ENCODE results near the gene SLC2A11. TPM values are rescaled to one million over a fixed set of nuclear protein-coding genes. Genes with fewer than 3 reads are reported as not detected.

SLC2A11 gene
- total and polyA plus RNA-seq, 9 of the 15 experiments (the other 6 are each of a cell fraction or from before 2014, with no cell fraction given) = 0.44 to 2.7 (median 2.1) TPM

- peak; percentile 87 for TF ChIP-seq REST (IDR thresholded peaks at IDR 0.05; ENCODE audit: borderline replicate concordance)
- TF ChIP-seq REST (CRISPR knock-in tag; IDR thresholded peaks at IDR 0.05; ENCODE audit: low read depth) = no peak
- no peak for TF ChIP-seq C11orf30 (IDR thresholded peaks at IDR 0.05; ENCODE audit: low read depth)
- peak; percentile 55 for TF ChIP-seq ARID1B (IDR thresholded peaks at IDR 0.05)
- no peak for TF ChIP-seq PRPF4 (IDR thresholded peaks at IDR 0.05; ENCODE audit: insufficient read depth, low read depth, low read length, poor library complexity, severe bottlenecking)
- TF ChIP-seq MCM5 (IDR thresholded peaks at IDR 0.05; ENCODE audit: low read depth) = no peak
- TF ChIP-seq, protein P1, sequence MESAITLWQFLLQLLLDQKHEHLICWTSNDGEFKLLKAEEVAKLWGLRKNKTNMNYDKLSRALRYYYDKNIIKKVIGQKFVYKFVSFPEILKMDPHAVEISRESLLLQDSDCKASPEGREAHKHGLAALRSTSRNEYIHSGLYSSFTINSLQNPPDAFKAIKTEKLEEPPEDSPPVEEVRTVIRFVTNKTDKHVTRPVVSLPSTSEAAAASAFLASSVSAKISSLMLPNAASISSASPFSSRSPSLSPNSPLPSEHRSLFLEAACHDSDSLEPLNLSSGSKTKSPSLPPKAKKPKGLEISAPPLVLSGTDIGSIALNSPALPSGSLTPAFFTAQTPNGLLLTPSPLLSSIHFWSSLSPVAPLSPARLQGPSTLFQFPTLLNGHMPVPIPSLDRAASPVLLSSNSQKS (CRISPR knock-in tag; IDR thresholded peaks at IDR 0.05) = no peak
- TF ChIP-seq XRCC5 (IDR thresholded peaks at IDR 0.05; ENCODE audit: low read depth, low read length) = no peak
- TF ChIP-seq DNMT1 (IDR thresholded peaks at IDR 0.05) = no peak
- no peak for TF ChIP-seq SRSF9 (IDR thresholded peaks at IDR 0.05; ENCODE audit: borderline replicate concordance, low read depth, low read length)
- TF ChIP-seq, protein P2, sequence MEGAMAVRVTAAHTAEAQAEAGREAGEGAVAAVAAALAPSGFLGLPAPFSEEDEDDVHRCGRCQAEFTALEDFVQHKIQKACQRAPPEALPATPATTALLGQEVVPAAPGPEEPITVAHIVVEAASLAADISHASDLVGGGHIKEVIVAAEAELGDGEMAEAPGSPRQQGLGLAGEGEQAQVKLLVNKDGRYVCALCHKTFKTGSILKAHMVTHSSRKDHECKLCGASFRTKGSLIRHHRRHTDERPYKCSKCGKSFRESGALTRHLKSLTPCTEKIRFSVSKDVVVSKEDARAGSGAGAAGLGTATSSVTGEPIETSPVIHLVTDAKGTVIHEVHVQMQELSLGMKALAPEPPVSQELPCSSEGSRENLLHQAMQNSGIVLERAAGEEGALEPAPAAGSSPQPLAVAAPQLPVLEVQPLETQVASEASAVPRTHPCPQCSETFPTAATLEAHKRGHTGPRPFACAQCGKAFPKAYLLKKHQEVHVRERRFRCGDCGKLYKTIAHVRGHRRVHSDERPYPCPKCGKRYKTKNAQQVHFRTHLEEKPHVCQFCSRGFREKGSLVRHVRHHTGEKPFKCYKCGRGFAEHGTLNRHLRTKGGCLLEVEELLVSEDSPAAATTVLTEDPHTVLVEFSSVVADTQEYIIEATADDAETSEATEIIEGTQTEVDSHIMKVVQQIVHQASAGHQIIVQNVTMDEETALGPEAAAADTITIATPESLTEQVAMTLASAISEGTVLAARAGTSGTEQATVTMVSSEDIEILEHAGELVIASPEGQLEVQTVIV (CRISPR knock-in tag; IDR thresholded peaks at IDR 0.05; ENCODE audit: borderline replicate concordance) = no peak
- TF ChIP-seq TFAP4 (CRISPR knock-in tag; IDR thresholded peaks at IDR 0.05; ENCODE audit: borderline replicate concordance) = peak; percentile 48; the same call in 1 of the 2 replicates
- TF ChIP-seq, protein P3, sequence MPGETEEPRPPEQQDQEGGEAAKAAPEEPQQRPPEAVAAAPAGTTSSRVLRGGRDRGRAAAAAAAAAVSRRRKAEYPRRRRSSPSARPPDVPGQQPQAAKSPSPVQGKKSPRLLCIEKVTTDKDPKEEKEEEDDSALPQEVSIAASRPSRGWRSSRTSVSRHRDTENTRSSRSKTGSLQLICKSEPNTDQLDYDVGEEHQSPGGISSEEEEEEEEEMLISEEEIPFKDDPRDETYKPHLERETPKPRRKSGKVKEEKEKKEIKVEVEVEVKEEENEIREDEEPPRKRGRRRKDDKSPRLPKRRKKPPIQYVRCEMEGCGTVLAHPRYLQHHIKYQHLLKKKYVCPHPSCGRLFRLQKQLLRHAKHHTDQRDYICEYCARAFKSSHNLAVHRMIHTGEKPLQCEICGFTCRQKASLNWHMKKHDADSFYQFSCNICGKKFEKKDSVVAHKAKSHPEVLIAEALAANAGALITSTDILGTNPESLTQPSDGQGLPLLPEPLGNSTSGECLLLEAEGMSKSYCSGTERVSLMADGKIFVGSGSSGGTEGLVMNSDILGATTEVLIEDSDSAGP (CRISPR knock-in tag; IDR thresholded peaks at IDR 0.05) = no peak
- TF ChIP-seq MIER1 (IDR thresholded peaks at IDR 0.05; ENCODE audit: low read depth) = no peak
These were observed 43.9 kb downstream of the SLC2A11 start (continued) for GRCh38 chr22:23901600-23901999.
